GM12891 (cell line): ENCODE results near the gene KIAA1328.

Experiments
- DNase-seq: peaks from one replicate; pipeline ENCODE4 v3.0.0; 2011; ENCODE audit warnings: low spot score; ENCODE audit not compliant: insufficient read length
- FAIRE-seq: peaks from 2 replicates; lab custom pipeline; 2011; peaks lifted over from hg19 to GRCh38; lab: Jason Lieb, UNC
- PAX5 ChIP-seq: IDR thresholded peaks from 2 replicates; pipeline ENCODE4 v1.6.1; 2011; ENCODE audit warnings: low read length, moderate library complexity, mild to moderate bottlenecking; ENCODE audit not compliant: insufficient read depth, severe bottlenecking
- POLR2A ChIP-seq: IDR thresholded peaks from 2 replicates; pipeline ENCODE4 v1.6.1; 2011; ENCODE audit warnings: low read depth, low read length, control low read depth
- POLR2AphosphoS5 ChIP-seq: IDR thresholded peaks from 2 replicates; pipeline ENCODE4 v1.6.1; 2011; ENCODE audit warnings: low read depth, low read length, control low read depth
- POU2F2 ChIP-seq: IDR thresholded peaks from 2 replicates; pipeline ENCODE4 v1.6.1; 2011; ENCODE audit warnings: low read depth, mild to moderate bottlenecking, control low read depth, low read length, moderate library complexity
- SPI1 ChIP-seq: IDR thresholded peaks from 2 replicates; pipeline ENCODE4 v1.6.1; 2011; ENCODE audit warnings: low read depth, low read length, control low read depth
- TAF1 ChIP-seq: IDR thresholded peaks from 2 replicates; pipeline ENCODE4 v1.6.1; 2011; ENCODE audit warnings: low read depth, low read length, control low read depth

Gene KIAA1328

DNA sequence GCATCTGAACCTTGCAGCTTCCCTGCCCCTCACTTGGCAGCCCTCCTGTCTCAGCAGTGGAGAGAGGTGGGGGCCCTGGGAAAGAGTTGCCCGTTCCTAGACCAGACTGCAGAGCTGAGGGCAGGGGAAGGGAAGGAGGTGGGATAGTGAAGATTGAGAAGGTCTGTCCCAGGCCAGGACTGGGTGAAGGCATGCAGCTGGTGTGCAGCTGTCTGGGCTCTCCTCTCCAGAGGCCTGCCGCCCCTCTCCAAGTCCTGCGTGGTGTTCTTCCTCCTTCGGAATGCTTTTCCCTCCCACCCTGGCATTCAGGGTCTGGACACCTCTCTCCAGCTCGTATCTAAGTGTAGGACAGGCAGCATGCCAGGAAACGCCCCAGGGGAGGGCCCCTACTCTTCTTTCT lies 413.2 kb downstream of the KIAA1328 start:
- DNase-seq (no peak), FAIRE-seq (no peak)
- no peak for TF ChIP-seq POLR2A
- TF ChIP-seq TAF1 = no peak
- TF ChIP-seq POLR2AphosphoS5 = no peak
- no peak for TF ChIP-seq PAX5
- no peak for TF ChIP-seq POU2F2

DNA sequence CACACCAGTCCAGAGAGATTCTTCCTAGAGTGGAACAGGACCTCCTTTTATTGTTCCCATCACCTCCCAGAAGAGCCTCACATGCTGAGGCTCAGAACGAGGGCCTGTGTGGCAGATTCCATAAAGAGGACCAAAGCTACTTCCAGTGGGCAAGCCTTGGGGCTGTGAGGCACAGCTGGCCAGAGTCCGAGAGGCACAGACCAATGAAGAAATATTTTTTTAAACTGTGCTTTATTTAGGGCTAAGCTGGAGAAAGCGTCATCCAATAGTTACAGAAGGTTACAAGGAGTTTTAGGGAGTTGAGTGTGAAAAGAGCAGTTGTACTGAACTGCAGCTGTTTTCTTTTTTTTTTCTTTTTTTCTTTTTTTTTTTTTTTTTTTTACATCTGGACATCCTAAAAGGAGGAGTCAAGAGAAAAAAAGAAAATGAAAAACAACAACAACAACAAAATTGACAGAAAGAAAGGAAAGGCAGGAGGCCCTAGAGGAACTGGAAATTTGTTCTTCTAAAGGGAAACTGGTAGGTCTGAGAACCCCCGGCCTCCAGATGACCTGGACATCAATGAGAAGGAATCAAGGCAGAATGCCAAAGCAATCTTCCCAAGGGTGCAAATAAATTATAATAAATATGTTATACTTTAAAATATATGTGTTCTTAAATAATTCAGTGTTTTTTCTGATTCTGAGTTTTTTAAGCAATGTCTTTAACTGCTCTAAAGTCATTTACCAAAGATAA lies 414.1 kb downstream of the KIAA1328 start:
- TF ChIP-seq TAF1 (no peak), PAX5 (no peak), POLR2A (no peak), POU2F2 (no peak), SPI1 (no peak), POLR2AphosphoS5 (no peak)
- DNase-seq (no peak), FAIRE-seq (no peak)

DNA sequence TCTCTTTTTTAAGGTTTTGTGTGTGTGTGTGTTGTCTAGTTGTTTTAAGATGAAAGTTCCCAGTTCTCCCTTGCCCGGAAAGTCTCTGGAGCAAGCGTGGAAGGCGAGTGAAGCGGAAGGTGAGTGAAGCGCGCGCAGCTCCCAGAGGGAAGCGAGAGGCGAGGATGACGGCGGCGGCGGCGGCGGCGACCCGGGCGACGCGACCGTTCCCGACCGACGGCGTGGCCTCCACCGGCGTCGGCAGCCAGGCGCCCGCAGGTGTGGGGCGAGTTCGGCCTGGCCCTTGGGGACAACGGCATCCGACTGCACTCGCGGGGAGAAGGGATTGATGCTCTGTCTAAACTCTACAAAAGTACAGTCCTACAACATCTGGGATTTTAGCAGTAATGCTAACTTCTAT lies 414.8 kb downstream of the KIAA1328 start:
- FAIRE-seq (no peak), DNase-seq (no peak)
- TF ChIP-seq POLR2AphosphoS5 (no peak), POLR2A (no peak), POU2F2 (no peak), PAX5 (no peak), TAF1 (no peak), SPI1 (no peak)

DNA sequence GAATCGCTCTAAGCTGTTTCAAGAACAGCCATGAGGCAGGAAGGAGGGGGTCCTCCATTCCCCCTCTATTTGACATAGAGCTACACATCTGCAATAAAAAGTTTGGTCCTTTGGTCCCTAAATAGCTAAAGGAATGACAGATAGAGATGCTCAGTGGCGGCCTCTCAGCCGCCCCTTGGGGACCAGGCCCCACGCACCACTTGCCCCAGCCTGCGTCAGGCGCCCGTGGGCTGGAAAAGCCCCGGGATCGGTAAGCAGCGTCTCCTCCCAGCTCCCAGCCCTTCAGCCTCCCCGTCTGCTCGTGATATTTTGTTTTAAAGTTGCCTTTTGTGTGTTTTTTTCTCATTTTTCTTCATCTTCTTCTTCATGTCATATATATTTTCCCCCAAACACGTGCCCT lies 415.7 kb downstream of the KIAA1328 start:
- TF ChIP-seq PAX5 = no peak
- no peak for FAIRE-seq
- DNase-seq = no peak

DNA sequence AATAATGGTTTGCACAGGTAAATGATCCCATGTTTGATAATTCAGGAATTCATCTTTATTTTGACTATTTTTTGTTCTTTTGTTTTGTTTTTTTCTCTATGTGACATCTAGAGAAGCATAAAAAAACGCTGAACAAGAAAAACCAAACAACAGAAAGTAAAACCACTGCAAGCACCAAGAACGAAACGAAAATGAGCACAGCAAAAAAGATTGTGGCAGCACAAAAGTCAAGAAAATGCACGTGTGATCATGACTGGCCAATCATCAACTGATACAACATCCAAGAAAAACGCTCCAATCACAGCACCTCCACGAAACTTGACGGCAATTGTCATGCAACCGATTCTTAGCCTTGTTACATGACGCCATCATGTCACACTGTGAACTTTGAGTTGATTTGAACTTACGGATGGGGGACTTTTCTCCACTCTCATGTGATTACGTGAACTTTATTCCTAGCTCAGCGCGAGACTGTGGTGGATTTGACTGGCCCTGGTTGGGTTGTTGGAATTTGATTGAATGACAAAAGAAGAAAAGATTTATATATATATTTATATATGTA lies 417.9 kb downstream of the KIAA1328 start:
- DNase-seq (no peak), FAIRE-seq (no peak)
- TF ChIP-seq POU2F2 (no peak), POLR2A (no peak), PAX5 (no peak), POLR2AphosphoS5 (no peak), TAF1 (no peak), SPI1 (no peak)

DNA sequence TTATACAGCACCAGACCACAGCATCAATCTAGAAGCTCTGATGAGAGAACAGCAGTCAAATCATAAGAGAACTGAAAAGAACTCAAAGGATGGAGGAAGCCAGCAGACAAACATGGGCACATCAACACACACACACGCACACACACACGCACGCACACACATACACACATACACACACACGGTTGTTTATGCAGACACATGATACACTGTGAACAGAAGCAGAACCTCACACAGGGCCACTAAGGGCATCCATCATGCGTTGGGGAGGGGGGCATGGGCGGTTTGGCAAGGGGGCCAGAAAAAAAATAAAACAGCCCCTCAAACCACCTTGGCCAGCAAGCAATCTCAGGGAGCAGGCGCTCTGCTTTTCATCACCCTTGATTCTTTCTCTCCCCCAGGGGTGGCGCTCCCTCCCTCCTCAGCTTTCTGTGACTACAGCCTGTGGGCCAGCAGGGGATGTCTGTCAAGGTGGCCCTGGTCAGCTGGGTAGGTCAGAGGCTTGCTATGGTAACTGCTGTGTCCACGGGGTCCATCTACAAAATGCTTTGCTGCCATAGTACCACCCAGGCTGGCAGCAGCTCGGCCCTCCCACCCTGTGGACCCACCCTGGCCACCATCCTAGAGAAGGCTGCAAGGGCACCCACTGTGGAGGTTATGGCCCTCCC lies 418.7 kb downstream of the KIAA1328 start:
- FAIRE-seq = no peak
- TF ChIP-seq SPI1 (no peak), TAF1 (no peak), POU2F2 (no peak), POLR2A (no peak), POLR2AphosphoS5 (no peak), PAX5 (no peak)
- no peak for DNase-seq

DNA sequence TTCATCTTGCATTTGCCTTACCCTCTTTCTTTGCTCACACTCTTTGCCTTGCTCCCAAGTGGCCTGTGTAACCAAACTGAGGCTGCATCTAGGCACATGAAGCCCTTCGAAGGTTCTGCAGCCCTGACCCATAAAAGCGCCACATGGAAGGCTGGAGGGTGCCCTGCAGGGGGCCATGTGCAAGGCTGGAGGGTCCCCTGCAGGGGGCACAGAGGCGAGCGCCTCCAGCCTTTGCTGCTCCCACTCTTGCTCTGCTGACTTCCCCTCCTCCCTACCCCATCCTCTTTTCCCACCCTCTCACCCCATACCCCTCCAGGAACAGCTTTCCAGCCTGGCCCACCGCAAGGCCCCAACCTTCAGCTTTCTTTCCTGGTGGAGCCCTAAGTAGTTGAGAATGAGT lies 419.4 kb downstream of the KIAA1328 start:
- DNase-seq (no peak), FAIRE-seq (no peak)
- TF ChIP-seq SPI1 (no peak), TAF1 (no peak), POLR2A (no peak), POU2F2 (no peak), PAX5 (no peak), POLR2AphosphoS5 (no peak)

DNA sequence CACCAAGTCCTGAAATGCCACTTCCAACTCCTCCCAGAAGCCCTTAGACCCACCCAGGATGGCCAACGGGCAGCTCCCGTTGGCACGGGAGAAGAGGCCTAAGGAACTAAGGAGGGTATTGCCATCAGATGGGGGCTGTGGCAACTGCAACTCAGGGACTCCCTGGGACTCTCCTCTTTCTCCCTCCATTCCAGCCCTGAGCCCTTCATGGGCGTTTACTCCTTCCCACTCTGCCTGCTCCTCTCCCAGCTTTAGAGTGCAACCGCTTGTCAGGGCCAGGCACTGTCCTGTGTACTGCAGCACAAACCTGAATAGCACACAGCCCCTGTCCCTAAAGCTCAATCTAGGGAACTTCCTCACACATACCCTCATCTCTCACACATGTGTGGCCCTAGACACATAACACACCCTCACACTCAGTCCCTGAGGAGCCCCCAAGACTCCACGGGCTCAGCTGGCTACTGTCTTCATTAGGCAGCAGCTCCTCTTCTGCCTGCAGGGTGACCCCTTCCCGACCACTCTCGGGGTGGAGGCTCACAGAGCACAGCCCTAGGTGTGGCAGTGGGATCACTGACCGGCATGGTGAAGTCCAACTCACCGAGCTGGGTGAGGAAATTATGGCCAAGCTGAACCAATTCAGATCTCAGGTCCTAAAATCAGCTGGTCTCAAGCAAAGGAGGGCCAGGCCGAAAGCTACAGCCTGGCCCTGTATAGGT lies 420.4 kb downstream of the KIAA1328 start:
- TF ChIP-seq PAX5 = no peak
- TF ChIP-seq TAF1 = no peak
- no peak for TF ChIP-seq POU2F2
- no peak for TF ChIP-seq POLR2A
- TF ChIP-seq SPI1 = no peak
- TF ChIP-seq POLR2AphosphoS5 = no peak
- DNase-seq (no peak), FAIRE-seq (no peak)

DNA sequence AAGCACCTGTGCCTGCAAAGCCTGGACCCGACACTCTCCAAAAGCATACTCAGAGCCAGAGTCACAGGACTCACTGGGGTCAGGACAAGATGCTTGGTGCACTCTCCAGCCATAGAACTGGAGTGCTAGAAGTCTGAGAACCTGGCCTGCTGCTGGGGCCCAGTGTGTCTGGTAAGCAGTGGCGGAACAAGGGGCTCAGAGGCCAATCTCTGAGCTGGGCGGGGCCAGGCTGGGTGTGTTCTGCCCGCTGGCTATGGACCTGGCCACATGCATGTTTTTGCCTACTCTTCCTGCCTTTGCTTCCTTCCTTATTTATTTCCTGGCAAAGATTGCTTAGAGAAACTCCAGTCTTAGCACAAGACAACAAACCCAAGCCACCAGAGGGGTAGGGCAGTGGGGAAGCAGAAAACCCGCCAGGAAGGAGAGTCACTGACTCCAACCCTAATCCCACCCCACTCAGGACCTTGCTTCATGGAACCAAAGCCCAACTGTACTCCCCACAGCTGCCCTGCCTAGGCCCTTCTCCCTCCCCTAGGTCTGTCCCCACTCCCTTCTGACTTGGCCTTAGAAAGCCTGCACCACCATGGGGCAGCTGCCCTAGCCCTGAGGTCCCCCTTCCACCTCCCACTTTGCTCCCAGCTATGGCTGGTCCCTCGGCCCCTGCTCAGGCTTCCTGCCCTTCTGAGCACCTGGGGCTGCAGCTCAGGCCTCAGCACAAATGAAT lies 421.1 kb downstream of the KIAA1328 start:
- TF ChIP-seq POLR2AphosphoS5 = no peak
- TF ChIP-seq TAF1 = no peak
- no peak for TF ChIP-seq PAX5
- TF ChIP-seq POU2F2 = no peak
- no peak for TF ChIP-seq POLR2A
- no peak for TF ChIP-seq SPI1
- DNase-seq (no peak), FAIRE-seq (no peak)
